Breast epithelium (tissue), 4 donors: Measurements from ENCODE around the gene MYO1E. TPM values are rescaled to one million over a fixed set of nuclear protein-coding genes. Genes with fewer than 3 reads are reported as not detected.

Source experiments
- DNase-seq, 2 donors: peaks; one replicate each; pipeline ENCODE4 v3.0.0-alpha.2; 2019; ENCODE audit warnings: low spot score in 2 of 2
- H3K27ac ChIP-seq, 2 donors: fragments of 200-600 bp; sonication (generic) in 1 of 2; one replicate each; pipeline ENCODE4 v1.5.1; 2016 to 2019; ENCODE audit warnings: mild to moderate bottlenecking in 1 of 2
- H3K27me3 ChIP-seq, 2 donors: fragments of 200-600 bp; sonication (generic) in 1 of 2; one replicate each; pipeline versions ENCODE4 v1.5.1 to v1.6.0; 2017 to 2019; ENCODE audit warnings: control low read depth in 1 of 2, mild to moderate bottlenecking in 1 of 2
- H3K36me3 ChIP-seq: fragments of 200-600 bp; one replicate; pipeline ENCODE4 v1.5.1; 2019
- H3K4me1 ChIP-seq, 2 donors: fragments of 200-600 bp; sonication (generic); one replicate each; pipeline ENCODE4 v1.5.1; 2016 to 2019; ENCODE audit warnings: control low read depth in 1 of 2
- H3K4me3 ChIP-seq, 3 donors: fragments of 200-600 bp; sonication (generic); 1 replicate in 2 of 3; 2 replicates in 1 of 3; pipeline ENCODE4 v1.5.1; 2016 to 2019; ENCODE audit warnings: mild to moderate bottlenecking in 3 of 3, moderate library complexity in 2 of 3
- H3K9me3 ChIP-seq, 2 donors: fragments of 200-600 bp; sonication (generic) in 1 of 2; one replicate each; pipeline ENCODE4 v1.5.1; 2016 to 2019; ENCODE audit warnings: control low read depth in 1 of 2
- POLR2A ChIP-seq: fragments of 450-650 bp; IDR thresholded peaks from one replicate; pipeline ENCODE4 v1.6.1; 2016; ENCODE audit warnings: antibody characterized with exemption, mild to moderate bottlenecking, moderate library complexity
- POLR2AphosphoS5 ChIP-seq, 3 donors: sonication (generic); formaldehyde crosslinking; IDR thresholded peaks; one replicate each; pipeline ENCODE4 v1.6.1; 2017; ENCODE audit warnings: antibody characterized with exemption in 3 of 3
- intact Hi-C: fragments of 100-400 bp; cut with DNase I; formaldehyde crosslinking; loops from one replicate; pipeline ENCODE4 v1.15.1; 2023; ENCODE audit warnings: low total_unique reads
- total RNA-seq, 3 donors: library from RNA; depleted of rRNA; stranded (reverse); fragments of >200 nt; gene quantifications; one replicate each; pipeline ENCODE4 v1.1.0, GENCODE V29; 2016
- TF ChIP-seq, protein P1 (sequence below), 3 donors: fragments of 450-650 bp; IDR thresholded peaks; one replicate each; pipeline ENCODE4 v1.5.1; 2016 to 2017; ENCODE audit warnings: antibody characterized with exemption in 3 of 3, mild to moderate bottlenecking in 3 of 3, moderate library complexity in 3 of 3

The MYO1E gene
- total RNA-seq, 3 donors from 2014 or later: 51.5 to 76.1 (median 68.6) TPM

DNA sequence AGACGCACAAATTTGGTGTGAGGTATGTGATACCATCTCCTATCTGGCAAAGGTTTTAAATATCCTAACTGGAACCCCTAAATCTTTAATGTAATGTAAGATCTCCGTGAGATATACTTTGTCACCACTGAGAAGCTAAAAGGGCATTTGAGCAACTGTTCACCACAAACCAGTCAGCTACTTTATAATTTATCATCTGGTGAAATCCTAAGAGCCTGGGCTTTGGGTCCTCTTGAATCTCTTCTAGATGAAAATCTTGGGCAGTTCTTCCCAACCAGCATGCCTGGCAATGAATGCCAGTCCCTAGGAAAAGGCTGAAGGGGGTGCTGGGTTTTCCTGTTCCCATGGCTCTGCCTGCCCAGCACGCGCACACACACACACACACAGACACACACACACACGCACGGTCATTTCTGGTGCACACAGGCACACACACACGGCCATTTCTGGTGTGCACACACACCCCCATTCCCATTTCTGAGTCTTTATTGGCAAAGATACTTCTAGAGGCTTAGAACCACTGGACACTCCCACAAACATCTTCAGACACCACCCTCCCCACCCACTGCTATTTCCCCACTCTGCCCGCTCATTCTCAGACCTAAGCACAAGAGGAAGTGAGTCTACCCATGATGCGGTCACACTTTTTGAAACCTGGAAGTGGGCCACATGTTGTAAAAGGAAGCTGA is 72.6 kb downstream of the MYO1E start:
- intact Hi-C loops: no loop called here
- no peaks in the 10 kb centered on the region for H3K27me3 ChIP-seq
- H3K27ac ChIP-seq: peak overlapping the region; percentile 56 to 67
- peak in 1 of 2 donors; percentile 80 for DNase-seq
- TF ChIP-seq, protein P1, sequence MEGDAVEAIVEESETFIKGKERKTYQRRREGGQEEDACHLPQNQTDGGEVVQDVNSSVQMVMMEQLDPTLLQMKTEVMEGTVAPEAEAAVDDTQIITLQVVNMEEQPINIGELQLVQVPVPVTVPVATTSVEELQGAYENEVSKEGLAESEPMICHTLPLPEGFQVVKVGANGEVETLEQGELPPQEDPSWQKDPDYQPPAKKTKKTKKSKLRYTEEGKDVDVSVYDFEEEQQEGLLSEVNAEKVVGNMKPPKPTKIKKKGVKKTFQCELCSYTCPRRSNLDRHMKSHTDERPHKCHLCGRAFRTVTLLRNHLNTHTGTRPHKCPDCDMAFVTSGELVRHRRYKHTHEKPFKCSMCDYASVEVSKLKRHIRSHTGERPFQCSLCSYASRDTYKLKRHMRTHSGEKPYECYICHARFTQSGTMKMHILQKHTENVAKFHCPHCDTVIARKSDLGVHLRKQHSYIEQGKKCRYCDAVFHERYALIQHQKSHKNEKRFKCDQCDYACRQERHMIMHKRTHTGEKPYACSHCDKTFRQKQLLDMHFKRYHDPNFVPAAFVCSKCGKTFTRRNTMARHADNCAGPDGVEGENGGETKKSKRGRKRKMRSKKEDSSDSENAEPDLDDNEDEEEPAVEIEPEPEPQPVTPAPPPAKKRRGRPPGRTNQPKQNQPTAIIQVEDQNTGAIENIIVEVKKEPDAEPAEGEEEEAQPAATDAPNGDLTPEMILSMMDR (IDR thresholded peaks at IDR 0.05): no peak
- TF ChIP-seq POLR2AphosphoS5 (IDR thresholded peaks at IDR 0.05): peak in 2 of 3 donors; percentile 42 to 61
- no peaks in the 10 kb centered on the region for H3K9me3 ChIP-seq
- H3K36me3 ChIP-seq: no peaks in the 10 kb centered on the region
- no peak overlapping the region for H3K4me3 ChIP-seq
- peaks cover 4 to 20% of the 10 kb centered on the region in 2 donors for H3K4me1 ChIP-seq

DNA sequence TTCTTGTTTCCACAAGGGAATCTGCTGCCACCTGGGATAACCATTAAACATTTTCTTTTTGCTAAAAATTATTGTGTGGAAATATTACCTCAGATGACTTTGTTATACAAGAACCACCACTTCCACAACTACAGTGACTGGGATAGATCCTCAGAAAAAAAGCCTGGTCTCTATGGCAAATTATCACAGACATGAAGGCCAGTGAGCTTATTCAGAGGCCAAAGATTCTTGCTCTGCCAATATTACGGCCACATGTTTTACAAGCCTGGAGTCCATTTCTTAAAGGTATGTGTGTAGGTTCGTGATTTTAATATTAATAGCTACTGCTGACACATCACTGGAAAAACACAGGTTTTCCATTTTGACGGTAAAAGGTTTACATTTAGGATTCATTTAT is 73.8 kb downstream of the MYO1E start:
- Histone ChIP-seq H3K9me3 (no peaks in the 10 kb centered on the region), H3K27me3 (no peaks in the 10 kb centered on the region), H3K4me3 (no peak overlapping the region), H3K36me3 (no peaks in the 10 kb centered on the region), H3K4me1 (peaks cover 6 to 26% of the 10 kb centered on the region in 2 donors), H3K27ac (peak overlapping the region in 1 of 2 donors; percentile 42)
- TF ChIP-seq, protein P1 (IDR thresholded peaks at IDR 0.05): no peak
- TF ChIP-seq POLR2AphosphoS5 (IDR thresholded peaks at IDR 0.05) (no peak), POLR2A (no peak)
- DNase-seq: no peak
- intact Hi-C loops: no loop called here

- TF ChIP-seq POLR2AphosphoS5 (IDR thresholded peaks at IDR 0.05) (no peak), POLR2A (no peak)
- TF ChIP-seq, protein P1 (IDR thresholded peaks at IDR 0.05): no peak
- no peaks in the 10 kb centered on the region for H3K9me3 ChIP-seq
- H3K27ac ChIP-seq: peak overlapping the region; percentile 19 to 42
- H3K4me3 ChIP-seq: no peak overlapping the region
- peaks cover 6 to 26% of the 10 kb centered on the region in 2 donors for H3K4me1 ChIP-seq
- intact Hi-C loops: no loop called here
- no peaks in the 10 kb centered on the region for H3K36me3 ChIP-seq
- DNase-seq: no peak
- no peaks in the 10 kb centered on the region for H3K27me3 ChIP-seq
Observed at GRCh38 chr15:59298225-59298853, 74.3 kb downstream of the MYO1E start.

GRCh38 chr15:59296181-59296617 is 76.5 kb downstream of the MYO1E start:
- no peak for DNase-seq
- Histone ChIP-seq H3K4me3 (peak overlapping the region in 1 of 3 donors; percentile 5), H3K9me3 (no peaks in the 10 kb centered on the region), H3K4me1 (peaks cover 9 to 27% of the 10 kb centered on the region in 2 donors), H3K27ac (peak overlapping the region; percentile 88), H3K36me3 (no peaks in the 10 kb centered on the region), H3K27me3 (no peaks in the 10 kb centered on the region)
- TF ChIP-seq, protein P1 (IDR thresholded peaks at IDR 0.05): no peak
- TF ChIP-seq POLR2A (no peak), POLR2AphosphoS5 (IDR thresholded peaks at IDR 0.05) (peak in 2 of 3 donors; percentile 29 to 43)
- intact Hi-C loops: no loop called here
